OCI-LY7 (cell line): Measurements from ENCODE around the gene FAM120B.

Experiments used
- EZH2phosphoT487 ChIP-seq: fragments of 200-600 bp; sonication (generic); IDR thresholded peaks from 2 replicates; pipeline ENCODE4 v1.6.1; 2018; ENCODE audit warnings: low read depth, borderline replicate concordance, mild to moderate bottlenecking, mixed run types, antibody characterized with exemption, low read length, moderate library complexity, mixed read lengths
- TF ChIP-seq, protein P1 (sequence below): fragments of 200-600 bp; sonication (generic); conservative IDR thresholded peaks from 2 replicates; pipeline ENCODE4 v1.5.1; 2014; ENCODE audit warnings: mild to moderate bottlenecking, antibody characterized with exemption, low read length, moderate library complexity, mixed read lengths

DNA sequence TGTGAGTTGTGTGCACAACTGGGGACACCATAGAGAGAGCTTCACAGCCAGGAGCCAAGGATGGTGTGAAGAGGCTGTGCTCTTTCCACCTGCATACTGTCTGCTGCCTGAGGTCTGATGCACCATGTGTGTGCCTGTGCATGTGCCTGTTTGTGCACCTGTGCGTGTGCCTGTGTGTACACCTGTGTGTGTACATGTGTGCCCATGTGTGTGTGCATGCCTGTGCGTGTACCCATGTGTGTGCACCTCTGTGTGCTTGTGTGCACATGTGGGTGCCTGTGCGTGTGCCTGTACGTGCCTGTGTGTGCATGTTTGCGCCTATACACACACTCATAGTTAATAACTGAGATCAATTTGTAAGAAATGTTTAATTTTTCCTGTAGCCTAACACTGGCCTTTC is 51.3 kb downstream of the FAM120B start:
- TF ChIP-seq, protein P1, sequence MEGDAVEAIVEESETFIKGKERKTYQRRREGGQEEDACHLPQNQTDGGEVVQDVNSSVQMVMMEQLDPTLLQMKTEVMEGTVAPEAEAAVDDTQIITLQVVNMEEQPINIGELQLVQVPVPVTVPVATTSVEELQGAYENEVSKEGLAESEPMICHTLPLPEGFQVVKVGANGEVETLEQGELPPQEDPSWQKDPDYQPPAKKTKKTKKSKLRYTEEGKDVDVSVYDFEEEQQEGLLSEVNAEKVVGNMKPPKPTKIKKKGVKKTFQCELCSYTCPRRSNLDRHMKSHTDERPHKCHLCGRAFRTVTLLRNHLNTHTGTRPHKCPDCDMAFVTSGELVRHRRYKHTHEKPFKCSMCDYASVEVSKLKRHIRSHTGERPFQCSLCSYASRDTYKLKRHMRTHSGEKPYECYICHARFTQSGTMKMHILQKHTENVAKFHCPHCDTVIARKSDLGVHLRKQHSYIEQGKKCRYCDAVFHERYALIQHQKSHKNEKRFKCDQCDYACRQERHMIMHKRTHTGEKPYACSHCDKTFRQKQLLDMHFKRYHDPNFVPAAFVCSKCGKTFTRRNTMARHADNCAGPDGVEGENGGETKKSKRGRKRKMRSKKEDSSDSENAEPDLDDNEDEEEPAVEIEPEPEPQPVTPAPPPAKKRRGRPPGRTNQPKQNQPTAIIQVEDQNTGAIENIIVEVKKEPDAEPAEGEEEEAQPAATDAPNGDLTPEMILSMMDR: no peak
- TF ChIP-seq EZH2phosphoT487: no peak
